Ovary (tissue), 3 donors: ENCODE results near the gene RNASEH2A.

Source experiments
- POLR2A ChIP-seq: fragments of 450-650 bp; IDR thresholded peaks from one replicate; pipeline ENCODE4 v1.6.1; 2017; ENCODE audit warnings: antibody characterized with exemption, mild to moderate bottlenecking, moderate library complexity
- TF ChIP-seq, protein P1 (sequence below), 3 donors: fragments of 450-650 bp in 2 of 3; fragments of 200-600 bp in 1 of 3; IDR thresholded peaks; one replicate each; pipeline versions ENCODE4 v1.5.1 to v1.8.0; 2016 to 2022; ENCODE audit warnings: antibody characterized with exemption in 3 of 3, mild to moderate bottlenecking in 1 of 3
- donor health status: DM: no; HTN: no; CAD: no.

- no peak for TF ChIP-seq POLR2A
- TF ChIP-seq, protein P1, sequence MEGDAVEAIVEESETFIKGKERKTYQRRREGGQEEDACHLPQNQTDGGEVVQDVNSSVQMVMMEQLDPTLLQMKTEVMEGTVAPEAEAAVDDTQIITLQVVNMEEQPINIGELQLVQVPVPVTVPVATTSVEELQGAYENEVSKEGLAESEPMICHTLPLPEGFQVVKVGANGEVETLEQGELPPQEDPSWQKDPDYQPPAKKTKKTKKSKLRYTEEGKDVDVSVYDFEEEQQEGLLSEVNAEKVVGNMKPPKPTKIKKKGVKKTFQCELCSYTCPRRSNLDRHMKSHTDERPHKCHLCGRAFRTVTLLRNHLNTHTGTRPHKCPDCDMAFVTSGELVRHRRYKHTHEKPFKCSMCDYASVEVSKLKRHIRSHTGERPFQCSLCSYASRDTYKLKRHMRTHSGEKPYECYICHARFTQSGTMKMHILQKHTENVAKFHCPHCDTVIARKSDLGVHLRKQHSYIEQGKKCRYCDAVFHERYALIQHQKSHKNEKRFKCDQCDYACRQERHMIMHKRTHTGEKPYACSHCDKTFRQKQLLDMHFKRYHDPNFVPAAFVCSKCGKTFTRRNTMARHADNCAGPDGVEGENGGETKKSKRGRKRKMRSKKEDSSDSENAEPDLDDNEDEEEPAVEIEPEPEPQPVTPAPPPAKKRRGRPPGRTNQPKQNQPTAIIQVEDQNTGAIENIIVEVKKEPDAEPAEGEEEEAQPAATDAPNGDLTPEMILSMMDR (IDR thresholded peaks at IDR 0.05) = no peak
Measured at GRCh38 chr19:12815088-12815487, 8.7 kb downstream of the RNASEH2A start.
